ENCODE measurements around the gene FFAR2.

Gene FFAR2

DNA sequence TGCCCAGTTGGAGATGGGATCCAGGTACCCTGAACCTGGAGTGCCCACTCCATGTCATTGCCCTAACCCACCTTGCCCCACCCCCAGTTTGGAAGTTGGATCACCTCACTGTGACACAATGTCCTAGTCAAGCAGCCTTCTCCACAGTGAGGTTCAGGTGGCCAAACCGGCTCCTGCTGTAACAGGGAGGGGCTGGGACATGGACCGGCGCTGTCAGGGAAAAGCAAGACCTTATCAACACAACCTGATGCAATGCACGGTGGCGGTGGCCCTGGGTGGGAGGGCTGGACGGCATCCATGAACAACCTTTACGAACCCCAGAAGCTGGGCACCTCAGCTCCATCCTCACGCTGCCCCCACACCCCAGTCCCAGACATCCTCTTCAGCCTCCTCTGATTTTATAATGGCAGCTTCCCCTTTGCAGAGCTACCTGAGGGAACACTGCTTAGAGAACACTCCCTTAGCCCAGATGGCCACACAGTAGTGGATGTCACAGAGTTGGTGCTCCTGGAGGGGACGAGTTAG is 43.8 kb downstream of the FFAR2 start:
- no peak for DNase-seq

DNA sequence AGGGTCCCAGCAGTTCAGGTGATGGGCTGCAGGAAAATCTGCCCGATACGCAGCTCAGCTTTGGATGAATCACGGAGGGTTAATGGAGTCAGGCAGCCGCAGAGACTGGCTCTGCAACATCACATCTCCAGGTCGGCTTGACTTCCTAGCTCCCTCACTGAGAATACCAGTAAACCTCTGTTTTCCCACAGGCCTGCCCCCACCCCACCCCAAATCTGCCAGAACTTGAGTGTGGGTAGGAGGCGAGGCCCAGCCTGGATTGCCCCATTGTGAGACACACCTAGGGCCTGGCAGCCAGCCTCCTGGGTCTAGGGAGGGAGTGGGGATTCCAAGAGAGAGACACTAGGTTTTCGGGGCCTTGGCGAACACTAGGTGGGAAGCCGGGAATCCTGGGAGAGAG is 45.9 kb downstream of the FFAR2 start:
- DNase-seq = no peak

DNA sequence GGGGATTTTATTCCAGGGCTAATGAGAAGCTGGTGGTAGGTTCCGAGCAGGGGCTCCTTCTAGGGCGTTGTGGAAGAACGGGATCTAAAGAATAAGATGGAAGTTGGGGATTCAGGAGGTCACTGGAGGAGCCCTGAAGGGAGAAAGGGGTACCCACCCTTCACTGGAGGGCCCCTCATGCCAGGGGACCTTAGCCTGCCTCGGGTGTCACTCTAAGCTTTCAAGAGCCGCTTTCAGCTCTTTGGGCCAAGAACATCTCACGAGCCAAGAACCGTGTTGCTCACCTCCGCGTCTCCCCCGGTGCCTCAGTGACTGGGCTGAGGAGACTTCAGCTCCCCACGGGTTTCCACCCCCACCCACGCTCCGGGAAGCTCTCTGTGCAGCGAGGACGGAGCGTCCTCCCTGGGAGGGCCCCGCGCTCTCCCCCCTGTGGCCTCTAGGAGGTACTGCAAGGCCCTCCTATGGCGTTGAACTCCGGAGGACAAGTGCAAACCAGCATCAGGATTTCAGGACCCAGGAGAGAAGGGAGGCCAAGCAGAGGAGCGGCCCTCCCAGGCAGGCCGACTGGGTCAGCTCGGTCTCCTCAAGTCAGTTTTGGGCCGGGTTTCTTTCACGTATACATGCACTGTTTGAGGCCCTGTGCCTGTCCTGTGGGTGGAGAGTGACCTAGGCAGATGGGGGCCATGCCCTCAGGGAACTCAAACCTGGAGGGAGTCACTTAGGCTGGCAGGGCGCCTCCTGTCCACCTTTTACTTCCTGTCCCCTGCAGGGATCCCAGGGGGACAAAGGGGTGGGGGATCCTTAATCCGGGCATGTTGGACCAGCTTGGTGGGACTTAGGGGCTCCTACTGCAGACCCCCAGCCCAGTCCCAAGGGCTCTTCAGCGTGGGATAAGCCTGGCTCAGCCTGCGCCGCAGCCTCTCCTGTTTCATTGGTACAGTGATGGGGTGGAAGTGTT is 47.3 kb downstream of the FFAR2 start:
- DNase-seq = peak; percentile 49

DNA sequence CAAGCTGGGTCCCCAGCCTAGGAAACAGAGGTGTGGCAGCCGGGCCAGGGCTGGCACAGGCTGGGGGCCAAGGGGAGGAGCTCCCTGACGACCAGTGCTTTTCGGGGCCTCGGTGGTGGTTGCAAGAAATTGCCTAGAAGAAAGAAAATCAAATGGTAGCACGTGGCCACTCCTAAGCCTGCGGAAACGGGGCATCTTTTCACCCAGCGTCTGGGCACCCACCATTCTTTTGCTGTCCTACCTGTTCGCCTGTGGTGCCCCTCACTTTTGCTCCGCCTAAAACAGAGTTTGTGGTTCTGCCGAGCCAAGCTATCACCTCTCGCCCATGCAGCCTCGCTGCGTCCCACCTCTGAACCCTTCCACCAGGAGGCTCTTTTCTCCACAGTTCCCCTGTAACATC is 49.3 kb downstream of the FFAR2 start:
- no peak for DNase-seq

DNA sequence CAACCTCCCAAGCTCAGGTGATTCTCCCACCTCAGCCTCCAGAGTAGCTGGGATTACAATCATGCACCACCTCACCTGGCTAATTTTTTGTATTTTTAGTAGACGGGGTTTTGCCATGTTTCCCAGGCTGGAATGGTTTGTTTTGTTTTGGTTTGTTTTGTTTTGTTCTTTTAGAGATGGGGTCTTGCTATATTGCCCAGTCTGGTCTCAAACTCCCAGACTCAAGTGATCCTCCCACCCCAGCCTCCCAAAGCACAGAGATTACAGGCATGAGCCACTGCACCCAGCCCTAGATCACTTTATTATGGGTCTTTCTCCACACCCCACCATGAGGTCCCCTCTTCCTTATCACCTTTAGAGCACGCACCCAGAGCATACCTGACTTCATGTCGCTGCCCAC is 50.2 kb downstream of the FFAR2 start:
- DNase-seq = no peak

DNA sequence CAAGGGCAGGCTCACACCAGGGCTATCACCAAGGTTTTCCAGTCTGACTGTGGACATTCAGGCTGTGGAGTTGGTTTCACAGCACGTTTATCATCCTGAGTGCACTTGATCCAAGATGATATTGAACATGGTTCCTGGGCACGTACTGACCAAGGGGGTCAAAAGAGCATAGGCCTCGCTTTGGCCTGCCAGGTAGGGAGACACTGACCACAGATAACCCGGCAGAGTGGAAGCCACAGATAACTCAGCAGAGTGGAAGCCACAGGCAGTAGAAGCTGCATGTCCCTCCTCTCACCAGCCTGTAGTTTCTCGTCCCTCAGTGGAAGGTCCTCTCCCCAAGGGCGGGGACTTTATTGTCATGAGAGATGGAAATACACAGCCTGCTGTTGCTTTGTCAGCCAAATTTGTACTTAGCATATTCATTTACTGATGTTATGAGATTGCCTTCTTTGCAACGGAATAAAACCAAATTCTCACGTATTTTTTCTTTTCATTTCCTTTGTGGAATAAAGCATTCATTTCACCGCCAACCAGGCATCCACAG is 51.0 kb downstream of the FFAR2 start:
- no peak for DNase-seq

DNA sequence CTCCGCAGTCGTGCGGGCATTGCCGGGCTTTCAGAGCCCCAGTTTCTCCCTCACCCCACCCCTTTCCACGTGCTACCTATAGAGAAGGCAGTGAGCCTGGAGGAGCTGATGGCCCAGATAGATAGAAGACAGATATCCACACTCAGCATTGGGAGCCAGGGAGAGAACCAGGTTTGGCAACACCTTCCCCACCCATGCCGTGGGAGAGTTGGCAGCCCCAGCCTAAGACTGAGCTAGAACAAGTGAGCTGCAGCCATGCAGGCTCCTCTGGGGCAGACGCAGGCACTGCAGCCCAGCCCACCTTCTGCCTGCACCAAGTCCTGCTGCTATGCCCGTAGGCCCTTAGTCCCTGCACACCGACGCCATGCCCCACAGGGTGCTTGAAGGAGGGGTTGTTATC is 52.6 kb downstream of the FFAR2 start:
- DNase-seq = no peak
